ENCODE results near the gene HLA-DRB5.

Gene HLA-DRB5

GRCh38 chr6:32519910-32520258 is 10.2 kb downstream of the HLA-DRB5 start:
- Histone ChIP-seq H3K9me3 (replicated peaks; ENCODE audit: insufficient read depth, low read length) (no peaks in the 10 kb centered on the region), H4K20me1 (ENCODE audit: insufficient read depth, low read length) (no peaks in the 10 kb centered on the region), H3K27me3 (replicated peaks; ENCODE audit: insufficient read depth, low read length) (no peaks in the 10 kb centered on the region), H3F3A (ENCODE audit: insufficient read depth, low read length) (no peaks in the 10 kb centered on the region), H2AFZ (ENCODE audit: low read length) (no peak overlapping the region), H3K79me2 (ENCODE audit: low read length) (no peaks in the 10 kb centered on the region), H3K4me2 (ENCODE audit: low read depth, low read length) (no peak overlapping the region), H3K4me3 (ENCODE audit: low read length) (no peak overlapping the region), H3K4me1 (ENCODE audit: low read length) (no peaks in the 10 kb centered on the region), H3K36me3 (replicated peaks; ENCODE audit: insufficient read depth, low read length) (no peaks in the 10 kb centered on the region), H3K9ac (ENCODE audit: low read length) (no peak overlapping the region), H3K27ac (ENCODE audit: low read length) (no peak overlapping the region), H3K9me2 (replicated peaks; ENCODE audit: insufficient read depth, low read length) (no peaks in the 10 kb centered on the region)
- no peak for DNase-seq
- TF ChIP-seq CTCF (IDR thresholded peaks at IDR 0.05; ENCODE audit: low read length), result no peak

GRCh38 chr6:32519118-32519909 is 10.8 kb downstream of the HLA-DRB5 start:
- no peak for TF ChIP-seq EZH2phosphoT487 (IDR thresholded peaks at IDR 0.05; ENCODE audit: low read length)
- TF ChIP-seq CTCF (IDR thresholded peaks at IDR 0.05; ENCODE audit: low read length), result no peak
- Histone ChIP-seq H3K4me3 (ENCODE audit: low read length) (no peak overlapping the region), H3K4me1 (ENCODE audit: low read length) (no peaks in the 10 kb centered on the region), H2AFZ (ENCODE audit: low read length) (no peak overlapping the region), H3K4me2 (ENCODE audit: low read depth, low read length) (no peak overlapping the region), H3K9ac (ENCODE audit: low read length) (no peak overlapping the region), H3K79me2 (ENCODE audit: low read length) (no peaks in the 10 kb centered on the region), H3F3A (ENCODE audit: insufficient read depth, low read length) (no peaks in the 10 kb centered on the region), H3K27me3 (replicated peaks; ENCODE audit: insufficient read depth, low read length) (no peaks in the 10 kb centered on the region), H3K9me2 (replicated peaks; ENCODE audit: insufficient read depth, low read length) (no peaks in the 10 kb centered on the region), H3K9me3 (replicated peaks; ENCODE audit: insufficient read depth, low read length) (no peaks in the 10 kb centered on the region), H3K27ac (ENCODE audit: low read length) (no peak overlapping the region), H4K20me1 (ENCODE audit: insufficient read depth, low read length) (no peaks in the 10 kb centered on the region), H3K36me3 (replicated peaks; ENCODE audit: insufficient read depth, low read length) (no peaks in the 10 kb centered on the region)
- DNase-seq, result no peak

GRCh38 chr6:32517654-32518445 is 12.2 kb downstream of the HLA-DRB5 start:
- Histone ChIP-seq H3K9ac (ENCODE audit: low read length) (no peak overlapping the region), H3K9me2 (replicated peaks; ENCODE audit: insufficient read depth, low read length) (no peaks in the 10 kb centered on the region), H3K79me2 (ENCODE audit: low read length) (no peaks in the 10 kb centered on the region), H4K20me1 (ENCODE audit: insufficient read depth, low read length) (no peaks in the 10 kb centered on the region), H3K27ac (ENCODE audit: low read length) (no peak overlapping the region), H2AFZ (ENCODE audit: low read length) (no peak overlapping the region), H3K4me3 (ENCODE audit: low read length) (no peak overlapping the region), H3F3A (ENCODE audit: insufficient read depth, low read length) (no peaks in the 10 kb centered on the region), H3K9me3 (replicated peaks; ENCODE audit: insufficient read depth, low read length) (no peaks in the 10 kb centered on the region), H3K27me3 (replicated peaks; ENCODE audit: insufficient read depth, low read length) (no peaks in the 10 kb centered on the region), H3K4me2 (ENCODE audit: low read depth, low read length) (no peak overlapping the region), H3K4me1 (ENCODE audit: low read length) (no peaks in the 10 kb centered on the region), H3K36me3 (replicated peaks; ENCODE audit: insufficient read depth, low read length) (no peaks in the 10 kb centered on the region)
- no peak for DNase-seq
- TF ChIP-seq EZH2 (optimal IDR thresholded peaks at IDR 0.05; ENCODE audit: low read depth, low read length), result no peak
- TF ChIP-seq EZH2phosphoT487 (IDR thresholded peaks at IDR 0.05; ENCODE audit: low read length), result no peak
- no peak for TF ChIP-seq CTCF (IDR thresholded peaks at IDR 0.05; ENCODE audit: low read length)

Data from MM.1S (cell line).